HepG2 (cell line): ENCODE measurements around the gene CNNM1. TPM values are rescaled to one million over a fixed set of nuclear protein-coding genes. Genes with fewer than 3 reads are reported as not detected.

Experiments used
- CHCHD3 ChIP-seq: sonication (generic); formaldehyde crosslinking; IDR thresholded peaks from 2 replicates; pipeline ENCODE4 v1.8.0; 2022; ENCODE audit warnings: mild to moderate bottlenecking, missing genetic modification reagents, moderate library complexity
- EHMT2 ChIP-seq: fragments of 200-600 bp; sonication (generic); IDR thresholded peaks from 2 replicates; pipeline ENCODE4 v1.7.0; 2017; ENCODE audit warnings: antibody characterized with exemption, low read depth, low read length, borderline replicate concordance
- HHEX ChIP-seq: IDR thresholded peaks from 2 replicates; pipeline ENCODE4 v1.6.1; 2016; ENCODE audit warnings: control low read depth
- HMG20A ChIP-seq: IDR thresholded peaks from 2 replicates; pipeline ENCODE4 v1.6.1; 2016; ENCODE audit warnings: borderline replicate concordance
- WIZ ChIP-seq: sonication (generic); formaldehyde crosslinking; IDR thresholded peaks from 2 replicates; pipeline ENCODE4 v1.5.1; 2020; ENCODE audit warnings: mild to moderate bottlenecking, missing genetic modification reagents
- ZBTB20 ChIP-seq: sonication (generic); formaldehyde crosslinking; IDR thresholded peaks from 2 replicates; pipeline ENCODE4 v1.8.1; 2023; ENCODE audit warnings: missing genetic modification reagents, low read depth, mild to moderate bottlenecking, borderline replicate concordance
- ZNF296 ChIP-seq: sonication (generic); formaldehyde crosslinking; conservative IDR thresholded peaks from 2 replicates; pipeline ENCODE4 v1.5.0; 2020; ENCODE audit warnings: mild to moderate bottlenecking, missing genetic modification reagents
- ZNF749 ChIP-seq: sonication (generic); formaldehyde crosslinking; IDR thresholded peaks from 2 replicates; pipeline ENCODE4 v1.8.0; 2022; ENCODE audit warnings: mild to moderate bottlenecking, missing genetic modification reagents, moderate library complexity, borderline replicate concordance
- polyA plus RNA-seq, 8 experiments: library from polyadenylated mRNA; depleted of rRNA in 3 of 8; stranded (reverse) in 7 of 8; unstranded in 1 of 8; fragments of >200 nt; fragmentation: Illumina TruSeq in 4 of 8; extraction: Trizol in 4 of 8; gene quantifications; 2 replicates each; pipeline versions ENCODE4 v1.2.1 to v1.2.3, GENCODE V29; 2011 to 2016; ENCODE audit warnings: low read depth in 4 of 8, missing spikeins in 1 of 8, mixed read lengths in 1 of 8; ENCODE audit not compliant: insufficient read depth in 1 of 8
- total RNA-seq, 5 experiments: library from RNA; depleted of rRNA; stranded (reverse); fragments of >200 nt; fragmentation: Illumina TruSeq; extraction: Trizol; gene quantifications; 2 replicates each; pipeline ENCODE4 v1.2.3, GENCODE V29; 2016; ENCODE audit warnings: low read depth in 1 of 5
- TF ChIP-seq, protein P1 (sequence below): sonication (generic); formaldehyde crosslinking; IDR thresholded peaks from 2 replicates; pipeline ENCODE4 v1.4.0; 2020; ENCODE audit warnings: mild to moderate bottlenecking, missing genetic modification reagents
- TF ChIP-seq, protein P2 (sequence below): sonication (generic); formaldehyde crosslinking; IDR thresholded peaks from 2 replicates; pipeline ENCODE4 v1.4.0; 2020; ENCODE audit warnings: missing genetic modification reagents
- TF ChIP-seq, protein P3 (sequence below): sonication (generic); formaldehyde crosslinking; IDR thresholded peaks from 2 replicates; pipeline ENCODE4 v1.8.0; 2022; ENCODE audit warnings: mild to moderate bottlenecking, missing genetic modification reagents; ENCODE audit not compliant: insufficient replicate concordance
- TF ChIP-seq, protein P4 (sequence below): sonication (generic); formaldehyde crosslinking; IDR thresholded peaks from 2 replicates; pipeline ENCODE4 v1.5.1; 2020; ENCODE audit warnings: missing genetic modification reagents, mild to moderate bottlenecking, borderline replicate concordance
- TF ChIP-seq, protein P5 (sequence below): IDR thresholded peaks from 2 replicates; pipeline ENCODE4 v1.6.1; 2016; ENCODE audit warnings: low read depth

Gene CNNM1
- total and polyA plus RNA-seq, 2 of the 13 experiments (the other 11 are each of a cell fraction or from before 2014, with no cell fraction given), result 4.3 to 9.6 TPM

DNA sequence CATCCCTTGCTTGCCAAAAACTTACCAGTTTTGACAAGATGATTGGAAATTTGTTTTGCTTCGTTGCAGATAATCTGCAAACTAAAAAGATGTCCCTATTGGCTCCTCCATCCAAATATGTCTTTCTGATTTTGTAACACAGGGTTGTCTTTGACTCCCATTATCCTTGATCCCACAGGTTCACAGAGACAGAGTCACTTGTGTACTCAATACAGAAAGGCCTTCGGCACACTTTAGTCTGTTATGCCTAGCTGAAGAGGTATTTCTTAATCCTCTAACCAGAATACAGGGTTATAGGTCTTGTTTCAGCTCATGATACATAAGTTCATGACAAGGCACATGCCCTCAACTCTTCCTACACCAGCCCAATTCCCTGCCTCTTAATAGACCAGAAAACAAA lies 10.7 kb upstream of the CNNM1 start (continued):
- TF ChIP-seq, protein P1, sequence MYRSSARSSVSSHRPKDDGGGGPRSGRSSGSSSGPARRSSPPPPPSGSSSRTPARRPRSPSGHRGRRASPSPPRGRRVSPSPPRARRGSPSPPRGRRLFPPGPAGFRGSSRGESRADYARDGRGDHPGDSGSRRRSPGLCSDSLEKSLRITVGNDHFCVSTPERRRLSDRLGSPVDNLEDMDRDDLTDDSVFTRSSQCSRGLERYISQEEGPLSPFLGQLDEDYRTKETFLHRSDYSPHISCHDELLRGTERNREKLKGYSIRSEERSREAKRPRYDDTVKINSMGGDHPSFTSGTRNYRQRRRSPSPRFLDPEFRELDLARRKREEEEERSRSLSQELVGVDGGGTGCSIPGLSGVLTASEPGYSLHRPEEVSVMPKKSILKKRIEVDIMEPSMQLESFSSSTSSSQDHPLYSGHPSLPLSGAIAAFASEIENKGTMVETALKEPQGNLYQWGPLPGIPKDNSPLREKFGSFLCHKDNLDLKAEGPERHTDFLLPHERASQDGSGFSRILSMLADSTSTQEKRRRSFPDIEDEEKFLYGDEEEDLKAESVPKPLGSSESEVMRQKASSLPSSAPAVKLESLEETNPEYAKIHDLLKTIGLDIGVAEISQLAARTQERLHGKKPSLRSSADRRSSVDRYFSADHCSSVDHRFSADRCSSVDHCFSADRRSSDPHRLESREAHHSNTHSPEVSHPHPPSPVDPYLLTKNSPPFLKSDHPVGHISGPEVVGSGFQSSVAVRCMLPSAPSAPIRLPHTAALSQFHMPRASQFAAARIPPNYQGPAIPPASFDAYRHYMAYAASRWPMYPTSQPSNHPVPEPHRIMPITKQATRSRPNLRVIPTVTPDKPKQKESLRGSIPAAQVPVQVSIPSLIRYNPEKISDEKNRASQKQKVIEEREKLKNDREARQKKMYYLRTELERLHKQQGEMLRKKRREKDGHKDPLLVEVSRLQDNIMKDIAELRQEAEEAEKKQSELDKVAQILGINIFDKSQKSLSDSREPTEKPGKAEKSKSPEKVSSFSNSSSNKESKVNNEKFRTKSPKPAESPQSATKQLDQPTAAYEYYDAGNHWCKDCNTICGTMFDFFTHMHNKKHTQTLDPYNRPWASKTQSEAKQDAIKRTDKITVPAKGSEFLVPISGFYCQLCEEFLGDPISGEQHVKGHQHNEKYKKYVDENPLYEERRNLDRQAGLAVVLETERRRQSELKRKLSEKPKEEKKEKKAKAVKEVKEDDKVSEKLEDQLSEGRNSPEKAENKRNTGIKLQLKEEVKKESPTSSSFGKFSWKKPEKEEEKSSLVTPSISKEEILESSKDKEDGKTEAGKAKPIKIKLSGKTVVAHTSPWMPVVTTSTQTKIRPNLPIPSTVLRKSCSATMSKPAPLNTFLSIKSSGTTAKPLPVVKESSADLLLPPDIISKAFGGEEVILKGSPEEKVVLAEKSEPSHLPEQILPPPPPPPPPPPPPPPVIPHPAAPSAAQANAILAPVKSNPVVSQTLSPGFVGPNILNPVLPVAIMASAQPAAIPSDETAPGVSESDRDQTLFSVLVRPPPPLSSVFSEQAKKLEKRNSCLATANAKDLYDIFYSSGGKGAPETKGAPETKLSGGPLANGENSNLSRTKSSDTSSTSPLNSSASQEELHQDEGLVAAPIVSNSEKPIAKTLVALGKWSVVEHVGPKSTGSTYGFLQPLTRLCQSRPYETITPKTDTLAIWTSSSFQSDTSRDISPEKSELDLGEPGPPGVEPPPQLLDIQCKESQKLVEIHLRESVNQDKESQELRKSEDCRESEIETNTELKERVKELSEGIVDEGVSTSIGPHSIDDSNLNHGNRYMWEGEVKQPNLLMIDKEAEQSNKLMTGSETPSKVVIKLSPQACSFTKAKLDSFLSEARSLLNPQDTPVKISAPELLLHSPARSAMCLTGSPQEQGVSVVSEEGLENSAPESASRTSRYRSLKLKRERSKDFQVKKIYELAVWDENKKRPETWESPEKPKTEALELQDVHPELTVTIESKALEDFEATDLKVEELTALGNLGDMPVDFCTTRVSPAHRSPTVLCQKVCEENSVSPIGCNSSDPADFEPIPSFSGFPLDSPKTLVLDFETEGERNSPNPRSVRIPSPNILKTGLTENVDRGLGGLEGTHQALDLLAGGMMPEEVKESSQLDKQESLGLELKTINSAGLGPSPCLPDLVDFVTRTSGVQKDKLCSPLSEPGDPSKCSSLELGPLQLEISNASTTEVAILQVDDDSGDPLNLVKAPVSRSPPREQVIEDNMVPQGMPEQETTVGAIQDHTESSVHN (CRISPR knock-in tag), result no peak
- TF ChIP-seq, protein P2, sequence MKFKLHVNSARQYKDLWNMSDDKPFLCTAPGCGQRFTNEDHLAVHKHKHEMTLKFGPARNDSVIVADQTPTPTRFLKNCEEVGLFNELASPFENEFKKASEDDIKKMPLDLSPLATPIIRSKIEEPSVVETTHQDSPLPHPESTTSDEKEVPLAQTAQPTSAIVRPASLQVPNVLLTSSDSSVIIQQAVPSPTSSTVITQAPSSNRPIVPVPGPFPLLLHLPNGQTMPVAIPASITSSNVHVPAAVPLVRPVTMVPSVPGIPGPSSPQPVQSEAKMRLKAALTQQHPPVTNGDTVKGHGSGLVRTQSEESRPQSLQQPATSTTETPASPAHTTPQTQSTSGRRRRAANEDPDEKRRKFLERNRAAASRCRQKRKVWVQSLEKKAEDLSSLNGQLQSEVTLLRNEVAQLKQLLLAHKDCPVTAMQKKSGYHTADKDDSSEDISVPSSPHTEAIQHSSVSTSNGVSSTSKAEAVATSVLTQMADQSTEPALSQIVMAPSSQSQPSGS (CRISPR knock-in tag), result no peak
- TF ChIP-seq, protein P3, sequence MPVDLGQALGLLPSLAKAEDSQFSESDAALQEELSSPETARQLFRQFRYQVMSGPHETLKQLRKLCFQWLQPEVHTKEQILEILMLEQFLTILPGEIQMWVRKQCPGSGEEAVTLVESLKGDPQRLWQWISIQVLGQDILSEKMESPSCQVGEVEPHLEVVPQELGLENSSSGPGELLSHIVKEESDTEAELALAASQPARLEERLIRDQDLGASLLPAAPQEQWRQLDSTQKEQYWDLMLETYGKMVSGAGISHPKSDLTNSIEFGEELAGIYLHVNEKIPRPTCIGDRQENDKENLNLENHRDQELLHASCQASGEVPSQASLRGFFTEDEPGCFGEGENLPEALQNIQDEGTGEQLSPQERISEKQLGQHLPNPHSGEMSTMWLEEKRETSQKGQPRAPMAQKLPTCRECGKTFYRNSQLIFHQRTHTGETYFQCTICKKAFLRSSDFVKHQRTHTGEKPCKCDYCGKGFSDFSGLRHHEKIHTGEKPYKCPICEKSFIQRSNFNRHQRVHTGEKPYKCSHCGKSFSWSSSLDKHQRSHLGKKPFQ (CRISPR knock-in tag), result no peak
- TF ChIP-seq WIZ (CRISPR knock-in tag), result no peak
- no peak for TF ChIP-seq ZNF296
- TF ChIP-seq, protein P4, sequence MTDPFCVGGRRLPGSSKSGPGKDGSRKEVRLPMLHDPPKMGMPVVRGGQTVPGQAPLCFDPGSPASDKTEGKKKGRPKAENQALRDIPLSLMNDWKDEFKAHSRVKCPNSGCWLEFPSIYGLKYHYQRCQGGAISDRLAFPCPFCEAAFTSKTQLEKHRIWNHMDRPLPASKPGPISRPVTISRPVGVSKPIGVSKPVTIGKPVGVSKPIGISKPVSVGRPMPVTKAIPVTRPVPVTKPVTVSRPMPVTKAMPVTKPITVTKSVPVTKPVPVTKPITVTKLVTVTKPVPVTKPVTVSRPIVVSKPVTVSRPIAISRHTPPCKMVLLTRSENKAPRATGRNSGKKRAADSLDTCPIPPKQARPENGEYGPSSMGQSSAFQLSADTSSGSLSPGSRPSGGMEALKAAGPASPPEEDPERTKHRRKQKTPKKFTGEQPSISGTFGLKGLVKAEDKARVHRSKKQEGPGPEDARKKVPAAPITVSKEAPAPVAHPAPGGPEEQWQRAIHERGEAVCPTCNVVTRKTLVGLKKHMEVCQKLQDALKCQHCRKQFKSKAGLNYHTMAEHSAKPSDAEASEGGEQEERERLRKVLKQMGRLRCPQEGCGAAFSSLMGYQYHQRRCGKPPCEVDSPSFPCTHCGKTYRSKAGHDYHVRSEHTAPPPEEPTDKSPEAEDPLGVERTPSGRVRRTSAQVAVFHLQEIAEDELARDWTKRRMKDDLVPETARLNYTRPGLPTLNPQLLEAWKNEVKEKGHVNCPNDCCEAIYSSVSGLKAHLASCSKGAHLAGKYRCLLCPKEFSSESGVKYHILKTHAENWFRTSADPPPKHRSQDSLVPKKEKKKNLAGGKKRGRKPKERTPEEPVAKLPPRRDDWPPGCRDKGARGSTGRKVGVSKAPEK (CRISPR knock-in tag), result no peak
- no peak for TF ChIP-seq ZNF749 (CRISPR knock-in tag)
- TF ChIP-seq HMG20A (CRISPR knock-in tag), result peak; percentile 19; the same call in 1 of the 2 replicates
- TF ChIP-seq EHMT2, result no peak
- no peak for TF ChIP-seq CHCHD3 (CRISPR knock-in tag)
- no peak for TF ChIP-seq HHEX (CRISPR knock-in tag)
- TF ChIP-seq, protein P5, sequence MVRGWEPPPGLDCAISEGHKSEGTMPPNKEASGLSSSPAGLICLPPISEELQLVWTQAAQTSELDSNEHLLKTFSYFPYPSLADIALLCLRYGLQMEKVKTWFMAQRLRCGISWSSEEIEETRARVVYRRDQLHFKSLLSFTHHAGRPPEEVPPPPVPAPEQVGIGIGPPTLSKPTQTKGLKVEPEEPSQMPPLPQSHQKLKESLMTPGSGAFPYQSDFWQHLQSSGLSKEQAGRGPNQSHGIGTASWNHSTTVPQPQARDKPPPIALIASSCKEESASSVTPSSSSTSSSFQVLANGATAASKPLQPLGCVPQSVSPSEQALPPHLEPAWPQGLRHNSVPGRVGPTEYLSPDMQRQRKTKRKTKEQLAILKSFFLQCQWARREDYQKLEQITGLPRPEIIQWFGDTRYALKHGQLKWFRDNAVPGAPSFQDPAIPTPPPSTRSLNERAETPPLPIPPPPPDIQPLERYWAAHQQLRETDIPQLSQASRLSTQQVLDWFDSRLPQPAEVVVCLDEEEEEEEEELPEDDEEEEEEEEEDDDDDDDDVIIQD (CRISPR knock-in tag), result no peak
- no peak for TF ChIP-seq ZBTB20
